ENCODE data around the gene DPP6.
"Not testable (repeated sequence)": the region's sequence is repeated elsewhere in the genome, so short reads cannot be mapped to it uniquely, and the experiment has no call there.

DNA sequence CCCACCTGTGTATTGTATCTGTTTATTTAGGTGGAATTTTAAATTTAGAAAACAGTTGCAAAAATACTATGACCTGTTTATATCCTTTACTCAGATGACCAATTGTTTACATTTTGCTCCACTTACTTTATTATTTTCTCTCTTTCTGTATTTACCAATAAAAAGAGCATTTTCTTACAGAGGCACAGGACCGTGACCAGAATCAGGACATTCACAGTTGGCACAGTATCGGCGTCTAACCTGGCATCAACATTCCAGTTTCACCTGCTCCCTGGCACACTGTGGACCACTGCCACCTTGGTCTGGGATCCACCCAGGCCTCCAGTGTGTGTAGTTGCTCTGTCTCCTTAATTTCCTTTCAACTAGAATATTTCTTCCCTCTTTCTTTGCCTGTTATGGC lies 39.9 kb downstream of the DPP6 start:
- TF ChIP-seq, protein P1, sequence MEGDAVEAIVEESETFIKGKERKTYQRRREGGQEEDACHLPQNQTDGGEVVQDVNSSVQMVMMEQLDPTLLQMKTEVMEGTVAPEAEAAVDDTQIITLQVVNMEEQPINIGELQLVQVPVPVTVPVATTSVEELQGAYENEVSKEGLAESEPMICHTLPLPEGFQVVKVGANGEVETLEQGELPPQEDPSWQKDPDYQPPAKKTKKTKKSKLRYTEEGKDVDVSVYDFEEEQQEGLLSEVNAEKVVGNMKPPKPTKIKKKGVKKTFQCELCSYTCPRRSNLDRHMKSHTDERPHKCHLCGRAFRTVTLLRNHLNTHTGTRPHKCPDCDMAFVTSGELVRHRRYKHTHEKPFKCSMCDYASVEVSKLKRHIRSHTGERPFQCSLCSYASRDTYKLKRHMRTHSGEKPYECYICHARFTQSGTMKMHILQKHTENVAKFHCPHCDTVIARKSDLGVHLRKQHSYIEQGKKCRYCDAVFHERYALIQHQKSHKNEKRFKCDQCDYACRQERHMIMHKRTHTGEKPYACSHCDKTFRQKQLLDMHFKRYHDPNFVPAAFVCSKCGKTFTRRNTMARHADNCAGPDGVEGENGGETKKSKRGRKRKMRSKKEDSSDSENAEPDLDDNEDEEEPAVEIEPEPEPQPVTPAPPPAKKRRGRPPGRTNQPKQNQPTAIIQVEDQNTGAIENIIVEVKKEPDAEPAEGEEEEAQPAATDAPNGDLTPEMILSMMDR (conservative IDR thresholded peaks at IDR 0.05; ENCODE audit: low read depth, low read length): not testable (repeated sequence)
- TF ChIP-seq EZH2 (IDR thresholded peaks at IDR 0.05; ENCODE audit: borderline replicate concordance, low read depth, low read length, poor library complexity, severe bottlenecking): not testable (repeated sequence)

Data from A673 (cell line).